GM19043 (cell line): Measurements from ENCODE around the gene PCCA.
"Not testable (repeated sequence)": the region's sequence is repeated elsewhere in the genome, so short reads cannot be mapped to it uniquely, and the experiment has no call there.

Source experiments
- ATAC-seq: cut with Tn5 transposase; IDR thresholded peaks from one replicate; pipeline ENCODE4 v1.9.1; 2021; ENCODE audit warnings: low read depth; ENCODE audit not compliant: unreplicated experiment

Gene PCCA

GRCh38 chr13:100096526-100096925 lies 7.6 kb downstream of the PCCA start:
- no peak for ATAC-seq

DNA sequence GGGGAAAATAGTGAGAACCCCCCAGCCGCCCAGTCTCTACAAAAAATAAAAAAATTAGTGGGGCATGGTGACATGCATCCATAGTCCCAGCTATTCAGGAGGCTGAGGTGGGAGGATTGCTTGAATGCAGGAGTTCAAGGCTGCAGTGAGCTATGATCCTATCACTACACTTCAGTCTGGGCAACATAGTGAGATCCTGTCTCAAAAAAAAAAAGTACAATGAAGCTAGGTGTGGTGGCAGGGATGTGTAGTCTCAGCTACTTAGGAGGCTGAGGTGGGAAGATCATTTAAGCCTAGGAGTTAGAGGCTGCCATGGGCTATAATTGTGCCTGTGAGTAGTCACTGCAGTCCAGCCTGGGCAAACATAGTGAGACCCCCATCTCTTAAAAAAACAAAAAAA lies 8.9 kb downstream of the PCCA start:
- no peak for ATAC-seq

- no peak for ATAC-seq
Measured at GRCh38 chr13:100098445-100099116, 9.7 kb downstream of the PCCA start.

DNA sequence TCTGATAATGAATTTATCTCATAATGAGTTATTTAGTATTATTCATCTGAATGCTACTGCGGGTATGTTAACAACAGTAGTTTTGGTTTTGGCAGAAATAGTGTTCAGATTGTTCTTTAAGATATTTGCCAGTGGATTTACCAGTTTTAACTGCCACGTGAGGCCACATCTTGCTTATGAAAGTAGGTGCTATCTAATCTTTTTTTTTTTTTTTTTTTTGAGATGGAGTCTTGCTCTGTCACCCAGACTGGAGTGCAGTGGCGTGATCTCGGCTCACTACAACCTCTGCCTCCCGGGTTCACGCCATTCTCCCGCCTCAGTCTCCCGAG lies 10.2 kb downstream of the PCCA start:
- ATAC-seq = not testable (repeated sequence)

DNA sequence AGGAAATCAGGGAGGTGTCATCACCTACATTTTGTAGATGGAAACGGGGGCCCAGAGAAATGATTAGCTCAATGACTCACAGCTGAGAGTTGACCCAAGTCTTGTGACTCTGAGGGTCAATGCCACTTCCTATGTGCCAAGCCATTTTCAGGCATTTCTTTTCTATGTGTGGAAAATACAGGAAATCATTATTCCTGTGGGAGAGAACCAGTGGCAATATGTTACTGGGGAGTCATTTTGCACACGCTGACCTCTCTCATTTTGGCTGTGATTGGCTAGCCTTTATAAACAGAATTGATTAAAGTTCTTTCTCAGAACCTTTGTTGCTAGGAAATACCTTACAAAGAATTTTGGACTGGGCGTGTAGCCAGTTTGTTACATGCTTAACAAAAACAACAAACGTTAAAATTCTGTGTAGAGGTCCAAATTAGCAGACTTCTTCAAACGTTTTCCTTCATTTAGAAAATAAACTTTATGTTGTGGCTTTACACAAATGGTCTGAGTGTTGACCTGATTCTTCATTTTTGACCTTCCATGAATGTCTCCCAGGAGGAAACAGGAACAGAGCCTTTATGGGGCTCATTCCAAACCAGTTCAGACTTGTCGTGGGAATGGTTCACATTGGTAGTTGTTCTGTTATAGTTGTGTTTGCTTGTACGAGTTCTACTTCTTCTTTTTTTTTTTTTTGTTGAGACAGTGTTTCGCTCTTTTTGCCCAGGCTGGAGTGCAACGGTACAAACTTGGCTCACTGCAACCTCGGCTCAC lies 11.4 kb downstream of the PCCA start:
- ATAC-seq = no peak

- no peak for ATAC-seq
Measured at GRCh38 chr13:100102042-100102441, 13.1 kb downstream of the PCCA start.

DNA sequence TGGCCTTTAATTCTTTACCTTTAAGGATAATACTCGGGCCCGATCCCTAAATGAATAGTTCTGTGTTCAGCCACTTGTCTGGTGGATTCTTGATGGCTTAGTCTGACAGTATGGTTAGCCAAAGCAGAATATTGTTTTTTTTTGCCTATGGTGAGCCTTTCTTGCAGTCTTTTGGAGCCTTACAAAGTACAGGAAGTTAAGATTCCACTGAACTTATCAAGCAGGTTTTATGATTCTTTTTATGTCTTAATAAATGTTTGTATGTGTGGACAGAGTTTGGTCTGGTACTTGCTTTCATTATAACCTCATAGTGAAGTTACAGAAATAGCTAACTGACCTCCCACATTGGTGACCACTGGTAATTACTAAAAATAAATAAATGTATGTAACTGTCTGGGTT lies 17.1 kb downstream of the PCCA start:
- no peak for ATAC-seq

GRCh38 chr13:100106705-100107104 lies 17.8 kb downstream of the PCCA start:
- ATAC-seq = no peak

GRCh38 chr13:100108913-100109507 lies 20.1 kb downstream of the PCCA start:
- ATAC-seq = peak; percentile 67

DNA sequence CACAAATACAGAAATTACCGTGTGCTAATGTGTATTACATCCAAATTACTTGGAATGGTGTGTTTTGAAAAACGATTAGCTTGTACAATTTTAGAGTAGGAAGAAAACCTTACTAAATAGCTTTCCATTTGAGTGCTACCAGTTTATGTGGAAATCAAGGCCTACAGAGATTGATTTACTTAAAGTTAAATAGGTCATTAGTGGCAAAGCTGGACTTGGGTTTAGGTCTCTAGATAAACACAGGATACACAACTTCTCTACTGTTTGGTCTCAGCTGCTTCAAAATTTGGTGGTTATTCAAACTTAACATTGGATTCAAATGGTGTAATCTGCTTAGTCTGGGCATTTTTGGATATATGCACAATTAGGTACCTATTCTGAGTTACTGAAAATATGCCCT lies 21.4 kb downstream of the PCCA start:
- no peak for ATAC-seq

GRCh38 chr13:100112186-100112838 lies 23.4 kb downstream of the PCCA start:
- no peak for ATAC-seq

GRCh38 chr13:100115693-100116254 lies 26.9 kb downstream of the PCCA start:
- ATAC-seq = peak; percentile 69

- ATAC-seq = no peak
Measured at GRCh38 chr13:100124265-100124664, 35.4 kb downstream of the PCCA start.

GRCh38 chr13:100125946-100126345 lies 37.1 kb downstream of the PCCA start:
- ATAC-seq = no peak

GRCh38 chr13:100128373-100128772 lies 39.5 kb downstream of the PCCA start:
- no peak for ATAC-seq

DNA sequence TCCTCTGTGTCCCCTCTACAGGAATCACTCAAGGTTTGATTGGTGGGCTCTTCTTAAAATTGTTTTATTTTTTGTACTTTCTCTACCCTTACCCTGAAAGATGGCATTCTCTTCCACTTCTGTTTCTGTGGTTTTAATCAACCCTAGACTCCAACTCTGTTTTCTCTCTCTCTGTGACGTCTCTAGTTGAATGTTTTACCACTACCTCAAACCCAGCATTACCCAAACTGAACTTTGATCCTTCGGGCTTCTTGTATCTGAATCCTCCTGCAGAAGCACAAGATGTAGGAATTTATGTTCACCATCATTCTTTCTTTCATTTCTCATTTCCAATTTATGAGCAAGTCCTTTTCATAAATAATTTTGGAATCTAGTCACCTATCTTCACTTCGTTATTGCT lies 39.9 kb downstream of the PCCA start:
- no peak for ATAC-seq

DNA sequence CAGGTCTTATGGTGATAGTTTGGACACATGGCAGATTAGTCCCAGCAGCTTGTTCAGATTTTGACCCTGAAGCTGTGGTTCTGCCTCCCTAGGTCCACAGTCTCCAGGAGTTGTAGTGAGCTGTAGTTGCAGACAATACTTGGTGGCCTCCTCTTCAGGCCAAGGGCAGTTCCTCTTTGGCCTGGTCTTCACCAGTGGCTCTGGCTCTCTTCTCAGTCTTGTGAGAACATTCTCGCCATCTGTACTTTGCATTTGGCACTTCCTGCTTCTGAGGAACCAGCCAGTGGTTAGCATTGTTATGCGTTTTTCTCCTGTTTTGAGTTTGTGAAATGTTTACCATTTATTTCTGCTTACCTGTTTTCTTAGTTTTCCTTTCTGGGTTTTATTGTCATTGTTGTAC lies 40.7 kb downstream of the PCCA start:
- peak; percentile 72 for ATAC-seq

- no peak for ATAC-seq
Measured at GRCh38 chr13:100130092-100130491, 41.2 kb downstream of the PCCA start.

DNA sequence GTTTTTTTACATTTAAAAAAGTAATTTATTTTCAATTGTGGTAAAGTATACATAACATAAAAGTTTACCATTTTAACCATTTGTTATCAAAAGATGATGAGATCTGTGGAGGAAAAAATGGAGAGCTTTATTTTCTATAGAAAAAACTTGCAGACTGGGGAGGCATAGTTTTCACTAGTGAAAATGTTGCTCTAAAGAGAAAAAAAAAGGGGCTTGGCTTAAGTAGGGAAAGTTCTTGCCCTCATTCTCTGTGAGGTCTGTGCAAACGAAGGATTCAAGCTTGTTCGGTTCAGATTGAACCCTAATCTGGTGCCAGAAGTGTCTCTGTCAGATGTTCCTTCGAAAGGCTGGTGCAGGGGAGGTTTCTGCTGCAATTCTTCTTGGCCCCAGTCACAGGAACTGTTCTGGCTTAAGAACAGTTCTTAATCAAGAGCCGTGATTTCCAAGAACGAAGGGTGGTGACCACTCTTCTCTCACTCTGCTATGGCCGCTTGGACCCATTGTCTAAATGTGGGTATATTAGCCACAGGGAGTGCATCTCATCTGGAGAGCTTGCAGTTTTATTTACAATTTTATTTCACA lies 42.1 kb downstream of the PCCA start:
- no peak for ATAC-seq

DNA sequence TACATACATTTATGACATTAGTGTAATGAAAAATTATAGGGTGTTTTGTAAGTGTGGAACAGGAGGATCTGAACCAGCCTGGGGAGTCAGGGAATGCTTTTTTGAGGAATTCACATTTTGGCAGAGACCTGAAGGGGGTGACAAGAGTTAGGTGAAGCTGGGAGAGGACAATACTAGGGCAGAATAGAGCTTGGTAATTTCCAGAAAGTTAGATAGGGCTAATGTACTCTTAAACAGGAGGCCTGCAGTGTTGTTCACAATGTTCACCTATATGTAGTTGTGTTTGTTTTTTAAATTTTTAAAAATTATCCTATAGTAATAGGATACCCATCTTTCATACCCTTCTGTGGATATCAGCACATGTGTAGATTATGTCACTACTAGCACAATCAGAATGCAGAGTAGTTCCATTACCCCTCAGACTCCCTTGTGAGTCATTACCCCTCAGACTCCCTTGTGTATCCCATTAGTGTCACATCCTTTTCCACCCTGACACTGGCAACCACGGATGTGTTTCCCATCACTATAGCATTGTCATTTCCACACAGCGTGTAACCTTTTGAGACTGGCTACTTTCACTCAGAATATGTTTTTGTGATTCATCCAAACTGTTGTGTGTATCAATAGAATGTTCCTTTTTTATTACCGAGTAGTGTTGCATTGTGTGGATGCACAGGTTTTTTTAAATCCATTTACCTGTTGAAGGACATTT lies 43.1 kb downstream of the PCCA start:
- peak; percentile 40 for ATAC-seq
